NOMO-1 treated with DMSO at 0.1 percent for 48 hours (cell line): ENCODE results near the gene LTK.
A peak's percentile ranks its signal among the peaks of the same experiment; 100 is the strongest.

Experiments used
- DNase-seq: peaks from one replicate; lab custom pipeline; 2025; ENCODE audit not compliant: unreplicated experiment; lab: John Stamatoyannopoulos, UW

LTK gene

DNA sequence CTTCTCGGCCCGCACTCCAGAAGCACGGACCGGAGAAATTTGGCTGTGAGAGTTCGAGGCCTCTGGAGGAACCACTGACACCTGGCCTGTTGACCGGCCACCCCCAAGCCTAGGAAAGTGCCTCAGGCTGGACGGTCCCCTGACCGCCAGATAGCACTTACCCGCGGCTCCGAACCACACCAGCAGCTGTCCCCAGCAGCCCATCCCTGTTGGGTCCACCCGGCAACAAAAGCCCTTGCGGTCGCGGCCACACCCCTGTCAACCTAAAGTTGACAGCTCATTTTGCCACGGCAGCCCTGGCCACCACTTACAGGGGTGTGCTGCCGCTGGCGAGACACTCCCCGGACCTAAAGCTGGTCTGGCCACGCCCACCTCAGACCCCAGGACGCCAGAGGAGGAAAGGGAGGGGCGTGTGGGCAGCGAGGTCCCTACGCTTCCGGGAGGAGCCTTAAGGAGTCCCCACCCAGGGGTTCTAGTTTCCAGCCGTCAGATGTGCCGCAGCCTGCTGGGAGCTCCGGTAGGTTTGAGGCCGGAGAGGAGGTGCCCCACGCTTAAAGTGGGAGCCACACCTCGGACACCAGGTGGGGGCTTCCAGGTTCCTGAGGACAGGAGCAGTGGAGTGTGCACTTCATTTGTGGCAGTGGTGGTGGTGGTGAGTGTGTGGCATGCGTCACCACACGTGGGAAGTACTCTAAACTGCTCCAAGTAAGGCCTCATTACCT, at the start of gene LTK:
Gene LTK, minus strand, starts transcription at position 322 of the 722 bp plus-strand sequence. Its CDS starts 118 bp downstream, at position 204.
- peak; percentile 72 for DNase-seq

- no peak for DNase-seq
These were observed 49.2 kb upstream of the LTK start for GRCh38 chr15:41562784-41563198.

- DNase-seq, result no peak
These were observed 48.6 kb upstream of the LTK start for GRCh38 chr15:41562244-41562643.

DNA sequence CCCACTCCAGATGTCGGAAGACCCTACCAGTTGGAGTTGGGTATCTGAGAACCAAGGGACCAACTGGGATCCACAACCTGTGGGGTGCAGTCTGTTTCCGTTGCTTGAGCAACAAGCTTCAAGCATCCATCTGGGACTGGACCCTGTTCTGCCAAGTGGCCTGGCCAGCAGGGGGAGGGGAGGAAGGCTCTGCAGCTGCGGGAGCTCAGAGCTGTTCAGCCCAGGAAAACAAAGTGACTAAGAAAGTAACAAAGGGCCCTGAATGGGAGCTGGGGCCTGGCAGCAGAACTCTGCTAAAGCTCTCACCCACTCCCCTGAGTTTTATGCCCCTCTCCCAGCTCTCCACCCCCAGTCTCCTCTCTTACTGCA, 48.1 kb upstream of the LTK start:
- no peak for DNase-seq

- DNase-seq, result no peak
These were observed 47.6 kb upstream of the LTK start for GRCh38 chr15:41561104-41561776.

DNA sequence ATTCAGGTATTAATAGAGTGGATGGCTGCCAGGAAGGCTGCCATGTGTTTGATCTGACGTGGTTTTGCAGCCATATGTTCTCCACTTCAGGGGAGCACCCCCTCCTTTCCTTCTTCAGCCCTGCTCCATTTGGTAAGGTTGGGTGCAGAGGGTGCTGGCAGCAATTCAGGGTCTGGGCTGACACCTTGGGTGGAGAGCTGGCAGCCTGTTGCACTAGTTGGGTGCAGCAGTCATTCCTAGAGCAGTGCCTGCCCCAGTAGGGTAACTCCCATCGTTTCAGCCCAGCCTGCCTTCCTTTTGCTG, 46.9 kb upstream of the LTK start:
- no peak for DNase-seq

DNA sequence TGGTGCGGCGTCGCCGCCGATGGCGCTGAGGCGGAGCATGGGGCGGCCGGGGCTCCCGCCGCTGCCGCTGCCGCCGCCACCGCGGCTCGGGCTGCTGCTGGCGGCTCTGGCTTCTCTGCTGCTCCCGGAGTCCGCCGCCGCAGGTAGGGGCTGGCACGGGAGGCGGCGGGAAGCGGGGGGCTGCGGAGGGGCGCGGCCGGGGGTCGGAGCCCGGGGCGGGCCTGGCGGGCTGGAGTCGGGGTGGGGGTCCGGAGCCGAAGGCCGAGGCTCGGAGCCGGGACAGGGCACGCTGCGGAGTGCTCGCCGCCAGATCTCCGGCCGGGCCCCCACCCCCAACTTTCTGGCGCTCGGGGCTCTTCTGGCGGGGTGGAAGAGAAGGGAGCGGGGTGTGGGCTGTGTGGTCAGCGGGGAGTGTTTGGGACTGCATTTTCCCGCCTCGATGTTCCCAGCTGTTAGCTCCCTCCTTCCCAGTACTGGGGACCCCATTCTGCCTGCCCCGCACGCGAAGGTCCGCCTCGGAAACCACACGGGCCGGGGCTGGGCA, 45.7 kb upstream of the LTK start:
- DNase-seq, result no peak

- DNase-seq, result peak; percentile 19
These were observed 45.0 kb upstream of the LTK start, which contains the start of gene TYRO3 for GRCh38 chr15:41558400-41559238. TYRO3 (plus strand) TSS chr15:41559212; CDS start chr15:41559258, 46 bp downstream.

DNA sequence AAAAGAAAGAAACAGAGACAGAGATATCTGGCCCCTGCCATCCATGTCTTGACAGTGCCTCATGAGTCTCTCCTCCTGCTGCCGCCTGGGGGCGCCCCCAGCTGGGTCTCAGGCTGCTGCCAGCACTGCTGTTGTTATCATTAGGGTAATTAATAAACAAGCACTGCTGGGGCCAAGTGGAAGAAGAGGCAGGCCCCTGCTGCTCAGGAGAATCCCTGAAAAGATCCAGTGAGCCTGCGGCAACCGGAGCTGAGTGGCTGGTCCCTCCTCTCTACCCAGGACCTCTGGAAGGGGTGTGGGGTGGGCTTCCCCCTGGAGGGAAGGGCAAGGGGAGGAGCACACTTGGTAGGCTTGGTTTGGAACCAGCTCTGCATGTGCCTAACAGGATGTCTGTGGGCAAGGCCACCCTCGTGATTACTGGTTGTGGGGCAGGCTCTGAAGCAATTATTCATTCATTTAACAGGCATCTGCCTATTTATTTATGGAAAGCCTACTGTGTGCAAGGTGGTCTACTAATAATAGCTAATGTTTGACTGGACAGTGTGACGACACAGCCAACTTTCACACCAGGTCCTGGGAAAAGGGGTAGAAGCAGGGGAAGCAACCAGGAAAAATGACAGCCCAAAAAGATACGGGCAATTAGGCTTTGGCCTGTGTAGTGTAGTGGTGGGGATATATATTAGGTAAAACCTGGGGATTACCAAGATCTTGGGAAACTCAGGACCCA, 44.2 kb upstream of the LTK start:
- peak; percentile 58 for DNase-seq

GRCh38 chr15:41556677-41557076, 43.0 kb upstream of the LTK start:
- DNase-seq, result peak; percentile 60

- no peak for DNase-seq
These were observed 41.3 kb upstream of the LTK start for GRCh38 chr15:41554915-41555314.

GRCh38 chr15:41554343-41554742, 40.7 kb upstream of the LTK start:
- no peak for DNase-seq

DNA sequence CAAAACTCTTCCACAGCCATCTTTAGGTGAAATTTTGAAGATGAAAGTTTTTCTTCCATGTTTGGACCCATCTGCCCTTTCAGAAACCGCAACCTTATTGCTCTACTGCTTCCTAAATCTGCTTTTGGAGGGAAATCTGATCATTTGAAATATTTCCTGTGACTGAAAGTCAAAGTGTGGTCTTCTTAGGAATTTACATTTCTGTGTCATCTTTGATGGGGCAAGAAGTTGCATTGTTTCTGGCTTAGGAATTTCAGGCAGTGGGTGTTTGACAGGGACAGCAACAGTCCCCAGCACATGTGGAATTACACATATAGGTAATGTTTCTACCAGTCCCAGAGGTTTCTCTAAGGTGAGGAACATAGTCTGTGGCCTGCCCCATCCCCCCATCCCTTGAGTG, 40.1 kb upstream of the LTK start:
- DNase-seq, result no peak

- DNase-seq, result no peak
These were observed 36.6 kb upstream of the LTK start for GRCh38 chr15:41550066-41550775.

DNA sequence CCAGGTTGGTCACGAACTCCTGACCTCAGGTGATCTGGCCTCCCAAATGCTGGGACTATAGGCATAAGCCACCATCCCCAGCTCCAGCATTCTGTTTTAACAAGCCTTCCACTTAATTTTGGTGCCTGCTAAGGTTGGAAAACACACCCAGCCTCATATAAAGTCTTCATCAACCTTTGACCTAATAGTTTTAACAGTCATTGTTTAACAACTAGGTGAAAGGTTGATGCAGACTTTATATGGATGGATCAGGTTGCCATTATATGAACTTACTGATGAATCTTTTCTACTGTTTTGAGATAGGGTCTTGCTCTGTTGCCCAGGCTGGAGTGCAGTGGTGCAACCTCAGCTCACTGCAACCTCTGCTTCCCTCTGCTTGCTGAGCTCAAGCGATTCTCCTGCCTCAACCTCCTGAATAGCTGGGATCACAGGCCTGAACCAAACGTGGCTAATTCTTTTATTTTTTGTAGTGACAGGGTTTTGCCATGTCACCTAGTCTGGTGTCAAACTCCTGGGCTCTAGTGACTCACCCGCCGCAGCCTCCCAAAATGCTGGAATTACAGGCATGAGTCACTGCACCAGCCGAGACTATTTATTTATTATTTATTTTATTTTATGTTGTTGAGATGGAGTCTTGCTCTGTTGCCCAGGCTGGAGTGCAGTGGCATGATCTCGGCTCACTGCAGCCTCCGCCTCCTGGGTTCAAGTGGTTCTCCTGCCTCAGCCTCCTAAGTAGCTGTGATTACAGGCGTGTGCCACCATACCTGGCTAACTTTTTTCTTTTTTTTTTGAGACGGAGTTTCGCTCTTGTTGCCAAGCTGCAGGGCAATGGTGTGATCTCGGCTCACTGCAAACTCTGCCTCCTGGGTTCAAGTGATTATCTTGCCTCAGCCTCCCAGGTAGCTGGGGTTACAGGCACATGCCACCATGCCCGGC, 33.5 kb upstream of the LTK start:
- DNase-seq, result no peak

GRCh38 chr15:41545218-41545617, 31.6 kb upstream of the LTK start:
- no peak for DNase-seq

GRCh38 chr15:41544650-41545015, 31.0 kb upstream of the LTK start:
- peak; percentile 10 for DNase-seq

GRCh38 chr15:41543521-41543870, 29.9 kb upstream of the LTK start:
- DNase-seq, result peak; percentile 24

- DNase-seq, result no peak
These were observed 23.2 kb upstream of the LTK start for GRCh38 chr15:41536866-41537265.
